GM18517 (cell line): ENCODE results near the gene ENPP7.

ENCODE experiments used
- ATAC-seq: cut with Tn5 transposase; IDR thresholded peaks from one replicate; pipeline ENCODE4 v1.9.1; 2021; ENCODE audit warnings: mild to moderate bottlenecking, moderate library complexity; ENCODE audit not compliant: unreplicated experiment

ENPP7 gene

GRCh38 chr17:79730437-79730768, 340 bp upstream of the ENPP7 start:
- no peak for ATAC-seq

GRCh38 chr17:79732254-79732653, 1.5 kb downstream of the ENPP7 start:
- ATAC-seq = no peak

GRCh38 chr17:79732804-79733691, 2.3 kb downstream of the ENPP7 start:
- ATAC-seq = no peak

GRCh38 chr17:79733692-79734070, 2.9 kb downstream of the ENPP7 start:
- no peak for ATAC-seq

- no peak for ATAC-seq
Observed at GRCh38 chr17:79735096-79735495, 4.4 kb downstream of the ENPP7 start.

- no peak for ATAC-seq
Observed at GRCh38 chr17:79737046-79737921, 6.5 kb downstream of the ENPP7 start.

GRCh38 chr17:79737922-79738578, 7.3 kb downstream of the ENPP7 start:
- no peak for ATAC-seq

- ATAC-seq = no peak
Observed at GRCh38 chr17:79738643-79739042, 7.9 kb downstream of the ENPP7 start.

GRCh38 chr17:79739148-79740062, 8.7 kb downstream of the ENPP7 start:
- ATAC-seq = no peak

- ATAC-seq = no peak
Observed at GRCh38 chr17:79740413-79740812, 9.7 kb downstream of the ENPP7 start.

- ATAC-seq = no peak
Observed at GRCh38 chr17:79741401-79741750, 10.6 kb downstream of the ENPP7 start.

- no peak for ATAC-seq
Observed at GRCh38 chr17:79741751-79742588, 11.2 kb downstream of the ENPP7 start.

- no peak for ATAC-seq
Observed at GRCh38 chr17:79742589-79742918, 11.8 kb downstream of the ENPP7 start.

GRCh38 chr17:79742951-79743476, 12.3 kb downstream of the ENPP7 start:
- ATAC-seq = no peak

GRCh38 chr17:79743614-79744013, 12.9 kb downstream of the ENPP7 start:
- ATAC-seq = no peak

GRCh38 chr17:79745641-79746105, 14.9 kb downstream of the ENPP7 start:
- ATAC-seq = no peak

GRCh38 chr17:79746889-79747507, 16.3 kb downstream of the ENPP7 start:
- ATAC-seq = no peak

- ATAC-seq = no peak
Observed at GRCh38 chr17:79747508-79748294, 17.0 kb downstream of the ENPP7 start.
